HepG2 (cell line): ENCODE measurements around the gene NPIPA7. TPM values are rescaled to one million over a fixed set of nuclear protein-coding genes. Genes with fewer than 3 reads are reported as not detected.
"Not testable (repeated sequence)": the region's sequence is repeated elsewhere in the genome, so short reads cannot be mapped to it uniquely, and the experiment has no call there.

Experiments
- ATAC-seq: fragments of 200-7000 bp; cut with Tn5 transposase; 3 replicates; pipeline ENCODE4 v1.9.1; 2020; ENCODE audit warnings: mild to moderate bottlenecking, moderate library complexity
- BruUV-seq: library from RNA; stranded (reverse); fragments of 400-500 nt; replicated peaks from 2 replicates; lab custom pipeline; 2021; lab: Mats Ljungman, UMichigan
- CTCF ChIA-PET: fragments of 300-600 bp; formaldehyde crosslinking; extraction: SDS; loops from one replicate; lab custom pipeline; 2021; ENCODE audit warnings: low total read pairs, inconsistent platforms, low intra/inter-chr PET ratio; lab: Yijun Ruan, JAX
- POLR2A ChIA-PET: fragments of 350-600 bp; sonication (Branson Sonifier 250); formaldehyde crosslinking; loops from one replicate; lab custom pipeline; 2020; ENCODE audit warnings: antibody characterized with exemption, inconsistent platforms; lab: Yijun Ruan, JAX
- DNase-seq: peaks from one replicate; pipeline ENCODE4 v3.0.0-alpha.2; 2015; ENCODE audit warnings: low spot score
- FAIRE-seq: peaks from 3 replicates; lab custom pipeline; 2011; peaks lifted over from hg19 to GRCh38; lab: Jason Lieb, UNC
- H2AFZ ChIP-seq: one replicate; pipeline ENCODE4 v1.6.1; 2011; ENCODE audit warnings: low read length, inconsistent platforms
- H3K27ac ChIP-seq: fragments of 300-600 bp; 3 replicates; pipeline ENCODE4 v1.8.0; 2011; ENCODE audit warnings: mixed run types, mild to moderate bottlenecking, mixed read lengths, low read length, inconsistent platforms; ENCODE audit not compliant: insufficient read depth; ENCODE audit errors: extremely low read length
- H3K27me3 ChIP-seq, 2 experiments: fragments of 200-600 bp in 1 of 2; 2 replicates in 1 of 2; 3 replicates in 1 of 2; pipeline versions ENCODE4 v1.6.0 to v1.8.0; 2011; ENCODE audit warnings: low read length in 2 of 2, mild to moderate bottlenecking in 2 of 2, moderate library complexity in 2 of 2, inconsistent platforms in 1 of 2; ENCODE audit not compliant: insufficient read depth in 2 of 2, control insufficient read depth in 1 of 2
- H3K36me3 ChIP-seq, 2 experiments: fragments of 200-600 bp in 1 of 2; replicated peaks in 1 of 2; 2 replicates in 1 of 2; 3 replicates in 1 of 2; pipeline versions ENCODE4 v1.5.1 to v1.8.0; 2011; ENCODE audit warnings: low read length in 2 of 2, inconsistent platforms in 1 of 2; ENCODE audit not compliant: insufficient read depth in 2 of 2, control insufficient read depth in 1 of 2
- H3K4me1 ChIP-seq: 2 replicates; pipeline ENCODE4 v1.5.1; 2012; ENCODE audit warnings: low read length, inconsistent platforms; ENCODE audit not compliant: insufficient read depth
- H3K4me2 ChIP-seq: 2 replicates; pipeline ENCODE4 v1.6.0; 2011; ENCODE audit warnings: low read depth, low read length, inconsistent platforms
- H3K4me3 ChIP-seq, 3 experiments: fragments of 200-600 bp in 1 of 3; sonication (generic), shearing (Covaris generic) in 1 of 3; replicated peaks in 1 of 3; 2 replicates each; pipeline ENCODE4 v1.5.1; 2011 to 2016; ENCODE audit warnings: low read length in 3 of 3, inconsistent platforms in 2 of 3, low read depth in 2 of 3, mild to moderate bottlenecking in 2 of 3, control low read depth in 1 of 3, mixed read lengths in 1 of 3; ENCODE audit not compliant: insufficient read depth in 1 of 3
- H3K79me2 ChIP-seq: one replicate; pipeline ENCODE4 v1.6.1; 2011; ENCODE audit warnings: low read length, inconsistent platforms; ENCODE audit not compliant: insufficient read depth
- H3K9ac ChIP-seq: 2 replicates; pipeline ENCODE4 v1.6.0; 2011; ENCODE audit warnings: mild to moderate bottlenecking, low read depth, low read length, inconsistent platforms; ENCODE audit not compliant: insufficient read depth
- H3K9me3 ChIP-seq: 2 replicates; pipeline ENCODE4 v1.5.1; 2012; ENCODE audit warnings: mild to moderate bottlenecking, low read length
- H4K20me1 ChIP-seq: 2 replicates; pipeline ENCODE4 v1.6.0; 2011; ENCODE audit warnings: inconsistent platforms, mild to moderate bottlenecking, low read length, moderate library complexity; ENCODE audit not compliant: insufficient read depth
- WGBS: methylation state at CpG from one replicate; pipeline ENCODE4 v1.1.6; 2017; ENCODE audit warnings: low lambda C conversion rate; 5-methylcytosine and 5-hydroxymethylcytosine counted together
- in situ Hi-C: cut with HindIII; loops from 2 replicates; pipeline ENCODE4 v1.10.0; 2017; ENCODE audit warnings: low pct_unique_long_range_greater_than_20kb; ENCODE audit not compliant: extremely low pct_ligation_motif_present
- intact Hi-C: fragments of 100-400 bp; cut with micrococcal nuclease; formaldehyde crosslinking; loops from one replicate; pipeline ENCODE4 v1.10.0; 2022; ENCODE audit not compliant: unreplicated experiment
- polyA plus RNA-seq, 8 experiments: library from polyadenylated mRNA; depleted of rRNA in 3 of 8; stranded (reverse) in 7 of 8; unstranded in 1 of 8; fragments of >200 nt; fragmentation: Illumina TruSeq in 4 of 8; extraction: Trizol in 4 of 8; gene quantifications; 2 replicates each; pipeline versions ENCODE4 v1.2.1 to v1.2.3, GENCODE V29; 2011 to 2016; ENCODE audit warnings: low read depth in 4 of 8, missing spikeins in 1 of 8, mixed read lengths in 1 of 8; ENCODE audit not compliant: insufficient read depth in 1 of 8
- total RNA-seq, 5 experiments: library from RNA; depleted of rRNA; stranded (reverse); fragments of >200 nt; fragmentation: Illumina TruSeq; extraction: Trizol; gene quantifications; 2 replicates each; pipeline ENCODE4 v1.2.3, GENCODE V29; 2016; ENCODE audit warnings: low read depth in 1 of 5

Gene NPIPA7
- total and polyA plus RNA-seq, 2 of the 13 experiments (the other 11 are each of a cell fraction or from before 2014, with no cell fraction given) = 11.0 to 97.4 TPM

GRCh38 chr16:16425146-16425545 lies 46.2 kb downstream of the NPIPA7 start:
- intact Hi-C loops, H4K20me1 ChIP-seq, H3K27ac ChIP-seq, H3K9me3 ChIP-seq, DNase-seq, in situ Hi-C loops, H3K9ac ChIP-seq, H3K4me2 ChIP-seq, H3K27me3 ChIP-seq, H3K4me3 ChIP-seq, ATAC-seq, BruUV-seq, H2AFZ ChIP-seq, FAIRE-seq, POLR2A ChIA-PET, H3K79me2 ChIP-seq, CTCF ChIA-PET, H3K36me3 ChIP-seq, H3K4me1 ChIP-seq: not testable (repeated sequence)
- WGBS = no CpG with 5 or more reads among the region's 2 CpGs

- FAIRE-seq, H2AFZ ChIP-seq, H3K27me3 ChIP-seq, intact Hi-C loops, H4K20me1 ChIP-seq, H3K27ac ChIP-seq, H3K79me2 ChIP-seq, ATAC-seq, H3K36me3 ChIP-seq, BruUV-seq, DNase-seq, POLR2A ChIA-PET, H3K4me1 ChIP-seq, in situ Hi-C loops, H3K4me3 ChIP-seq, H3K4me2 ChIP-seq, H3K9ac ChIP-seq, CTCF ChIA-PET, H3K9me3 ChIP-seq: not testable (repeated sequence)
- WGBS = 6% methylated on average over 2 of the region's 3 CpGs
Observed at GRCh38 chr16:16431135-16431534, 52.2 kb downstream of the NPIPA7 start.

GRCh38 chr16:16434711-16435110 lies 55.8 kb downstream of the NPIPA7 start:
- H3K27me3 ChIP-seq, ATAC-seq, intact Hi-C loops, H3K4me2 ChIP-seq, H3K4me1 ChIP-seq, H3K9me3 ChIP-seq, CTCF ChIA-PET, POLR2A ChIA-PET, FAIRE-seq, in situ Hi-C loops, H3K9ac ChIP-seq, H2AFZ ChIP-seq, H3K27ac ChIP-seq, DNase-seq, BruUV-seq, H3K36me3 ChIP-seq, H3K4me3 ChIP-seq, H4K20me1 ChIP-seq, H3K79me2 ChIP-seq: not testable (repeated sequence)
- 43% methylated on average over 2 of the region's 3 CpGs for WGBS

- CTCF ChIA-PET, H3K79me2 ChIP-seq, H3K27ac ChIP-seq, H3K4me3 ChIP-seq, FAIRE-seq, H3K4me1 ChIP-seq, H4K20me1 ChIP-seq, ATAC-seq, intact Hi-C loops, H3K9me3 ChIP-seq, H2AFZ ChIP-seq, BruUV-seq, H3K36me3 ChIP-seq, H3K9ac ChIP-seq, H3K27me3 ChIP-seq, in situ Hi-C loops, DNase-seq, POLR2A ChIA-PET, H3K4me2 ChIP-seq: not testable (repeated sequence)
- 29% methylated on average over 2 of the region's 2 CpGs for WGBS
Observed at GRCh38 chr16:16441401-16441800, 62.5 kb downstream of the NPIPA7 start.
